Liver (tissue), 9 donors: ENCODE data around the gene H1-8. TPM values are rescaled to one million over a fixed set of nuclear protein-coding genes. Genes with fewer than 3 reads are reported as not detected.

Experiments used
- DNase-seq: peaks from one replicate; pipeline ENCODE4 v3.0.0-alpha.2; 2017; ENCODE audit warnings: low spot score
- H3K27ac ChIP-seq, 2 donors: one replicate each; pipeline ENCODE4 v1.7.0; 2013; ENCODE audit warnings: inconsistent platforms in 2 of 2, low read length in 2 of 2, control low read depth in 1 of 2, low read depth in 1 of 2, mild to moderate bottlenecking in 1 of 2
- H3K27me3 ChIP-seq, 4 donors: one replicate each; pipeline versions ENCODE4 v1.6.1 to v1.7.0; 2013; ENCODE audit warnings: low read length in 3 of 4, inconsistent platforms in 1 of 4, mild to moderate bottlenecking in 1 of 4, moderate library complexity in 1 of 4; ENCODE audit not compliant: control insufficient read depth in 4 of 4, insufficient read depth in 4 of 4
- H3K36me3 ChIP-seq, 4 donors: one replicate each; pipeline versions ENCODE4 v1.6.1 to v1.7.0; 2013; ENCODE audit warnings: low read length in 3 of 4, mild to moderate bottlenecking in 3 of 4, low read depth in 1 of 4, moderate library complexity in 1 of 4; ENCODE audit not compliant: control insufficient read depth in 4 of 4, insufficient read depth in 3 of 4
- H3K4me1 ChIP-seq, 4 donors: one replicate each; pipeline versions ENCODE4 v1.6.1 to v1.7.0; 2013; ENCODE audit warnings: low read length in 3 of 4, mild to moderate bottlenecking in 3 of 4, moderate library complexity in 1 of 4; ENCODE audit not compliant: control insufficient read depth in 4 of 4, insufficient read depth in 4 of 4
- H3K4me3 ChIP-seq, 3 donors: one replicate each; pipeline versions ENCODE4 v1.6.1 to v1.7.0; 2013; ENCODE audit warnings: low read length in 3 of 3, control low read depth in 1 of 3, low read depth in 1 of 3, mild to moderate bottlenecking in 1 of 3
- H3K9ac ChIP-seq, 2 donors: one replicate each; pipeline ENCODE4 v1.7.0; 2013; ENCODE audit warnings: low read length in 2 of 2, mild to moderate bottlenecking in 2 of 2, moderate library complexity in 2 of 2, control low read depth in 1 of 2, low read depth in 1 of 2
- H3K9me3 ChIP-seq, 4 donors: one replicate each; pipeline versions ENCODE4 v1.6.1 to v1.7.0; 2013; ENCODE audit warnings: low read length in 3 of 4; ENCODE audit not compliant: control insufficient read depth in 4 of 4
- EGR1 ChIP-seq, 2 donors: IDR thresholded peaks; 2 replicates each; pipeline ENCODE4 v1.6.1; 2016 to 2018; ENCODE audit warnings: antibody characterized with exemption in 2 of 2, low read depth in 2 of 2
- FOXA1 ChIP-seq: IDR thresholded peaks from 2 replicates; pipeline ENCODE4 v1.6.1; 2016; ENCODE audit warnings: antibody characterized with exemption
- FOXA2 ChIP-seq: IDR thresholded peaks from 2 replicates; pipeline ENCODE4 v1.6.1; 2016; ENCODE audit warnings: antibody characterized with exemption
- GABPA ChIP-seq, 2 donors: IDR thresholded peaks in 1 of 2; conservative IDR thresholded peaks in 1 of 2; 2 replicates each; pipeline ENCODE4 v1.6.1; 2016; ENCODE audit warnings: antibody characterized with exemption in 2 of 2, mild to moderate bottlenecking in 1 of 2, moderate library complexity in 1 of 2
- HNF4A ChIP-seq, 2 donors: conservative IDR thresholded peaks; 2 replicates each; pipeline ENCODE4 v1.6.1; 2016; ENCODE audit warnings: antibody characterized with exemption in 2 of 2, mild to moderate bottlenecking in 2 of 2
- HNF4G ChIP-seq: IDR thresholded peaks from 2 replicates; pipeline ENCODE4 v1.6.1; 2016; ENCODE audit warnings: antibody characterized with exemption
- JUND ChIP-seq, 2 donors: IDR thresholded peaks; 2 replicates each; pipeline ENCODE4 v1.6.1; 2016; ENCODE audit warnings: antibody characterized with exemption in 2 of 2
- NR2F2 ChIP-seq: IDR thresholded peaks from 2 replicates; pipeline ENCODE4 v1.6.1; 2016; ENCODE audit warnings: antibody characterized with exemption
- RAD21 ChIP-seq, 2 donors: IDR thresholded peaks; 2 replicates each; pipeline ENCODE4 v1.6.1; 2016; ENCODE audit warnings: antibody characterized with exemption in 2 of 2, mild to moderate bottlenecking in 2 of 2
- RXRA ChIP-seq, 2 donors: IDR thresholded peaks; 2 replicates each; pipeline ENCODE4 v1.6.1; 2017 to 2018; ENCODE audit warnings: antibody characterized with exemption in 2 of 2, mild to moderate bottlenecking in 1 of 2
- SP1 ChIP-seq: IDR thresholded peaks from 2 replicates; pipeline ENCODE4 v1.6.1; 2018; ENCODE audit warnings: antibody characterized with exemption, mild to moderate bottlenecking
- TAF1 ChIP-seq: conservative IDR thresholded peaks from 2 replicates; pipeline ENCODE4 v1.6.1; 2016; ENCODE audit warnings: antibody characterized with exemption, mild to moderate bottlenecking
- YY1 ChIP-seq: IDR thresholded peaks from 2 replicates; pipeline ENCODE4 v1.6.1; 2016; ENCODE audit warnings: antibody characterized with exemption, mild to moderate bottlenecking
- ZBTB33 ChIP-seq: IDR thresholded peaks from 2 replicates; pipeline ENCODE4 v1.6.1; 2016; ENCODE audit warnings: antibody characterized with exemption
- WGBS: extraction: QIAGEN DNeasy Blood & Tissue Kit; methylation state at CpG from one replicate; pipeline ENCODE4 v1.1.7; 2013; 5-methylcytosine and 5-hydroxymethylcytosine counted together
- polyA plus RNA-seq, 2 donors: library from polyadenylated mRNA; stranded (reverse) in 1 of 2; unstranded in 1 of 2; fragments of 200-250 nt in 1 of 2; fragments of >200 nt in 1 of 2; fragmentation: Nextera tagmentation in 1 of 2; extraction: Ambion mirVana in 1 of 2; gene quantifications; one replicate each; pipeline versions ENCODE4 v1.2.1 to v1.2.3, GENCODE V29; 2013 to 2015
- total RNA-seq, 2 donors: library from RNA; depleted of rRNA; stranded (reverse); fragments of >200 nt; gene quantifications; one replicate each; pipeline ENCODE4 v1.2.3, GENCODE V29; 2014
- TF ChIP-seq, protein P1 (sequence below): fragments of 150-350 bp; IDR thresholded peaks from 2 replicates; pipeline ENCODE4 v1.5.1; 2017; ENCODE audit warnings: improper control_type of control experiment, low read depth, low read length; ENCODE audit not compliant: missing input control
- TF ChIP-seq, protein P2 (sequence below): IDR thresholded peaks from 2 replicates; pipeline ENCODE4 v1.6.1; 2016; ENCODE audit warnings: antibody characterized with exemption
- TF ChIP-seq, protein P3 (sequence below): IDR thresholded peaks from 2 replicates; pipeline ENCODE4 v1.6.1; 2016; ENCODE audit warnings: antibody characterized with exemption
- TF ChIP-seq, protein P4 (sequence below): IDR thresholded peaks from 2 replicates; pipeline ENCODE4 v1.6.1; 2016; ENCODE audit warnings: antibody characterized with exemption, mild to moderate bottlenecking
- donor health status: healthy.
- donor health status: healthy.
- donor health status: healthy.
- donor health status: healthy.
- donor health status: healthy.

The H1-8 gene
- total and polyA plus RNA-seq, 4 donors, result not detected

DNA sequence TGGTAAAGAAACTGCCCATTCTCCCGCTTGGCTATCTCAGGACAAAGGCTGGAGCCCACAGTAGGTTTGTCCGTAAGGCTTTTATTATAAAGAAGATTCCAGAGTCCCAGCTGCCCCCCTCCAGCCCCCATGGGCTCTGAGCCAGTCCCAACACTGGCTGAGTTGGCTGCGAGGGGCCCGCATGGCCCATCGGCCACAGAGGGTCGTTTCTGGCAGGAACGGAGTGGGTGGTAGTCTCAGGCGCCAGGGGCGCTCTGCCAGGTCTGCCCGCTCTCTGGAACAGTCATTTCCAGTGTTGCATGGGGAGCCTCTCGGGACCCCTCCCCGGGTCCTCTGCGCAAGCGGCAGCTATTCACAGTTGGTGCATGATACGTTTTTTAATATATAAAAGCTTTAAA is 12.2 kb downstream of the H1-8 start (continued):
- TF ChIP-seq, protein P1, sequence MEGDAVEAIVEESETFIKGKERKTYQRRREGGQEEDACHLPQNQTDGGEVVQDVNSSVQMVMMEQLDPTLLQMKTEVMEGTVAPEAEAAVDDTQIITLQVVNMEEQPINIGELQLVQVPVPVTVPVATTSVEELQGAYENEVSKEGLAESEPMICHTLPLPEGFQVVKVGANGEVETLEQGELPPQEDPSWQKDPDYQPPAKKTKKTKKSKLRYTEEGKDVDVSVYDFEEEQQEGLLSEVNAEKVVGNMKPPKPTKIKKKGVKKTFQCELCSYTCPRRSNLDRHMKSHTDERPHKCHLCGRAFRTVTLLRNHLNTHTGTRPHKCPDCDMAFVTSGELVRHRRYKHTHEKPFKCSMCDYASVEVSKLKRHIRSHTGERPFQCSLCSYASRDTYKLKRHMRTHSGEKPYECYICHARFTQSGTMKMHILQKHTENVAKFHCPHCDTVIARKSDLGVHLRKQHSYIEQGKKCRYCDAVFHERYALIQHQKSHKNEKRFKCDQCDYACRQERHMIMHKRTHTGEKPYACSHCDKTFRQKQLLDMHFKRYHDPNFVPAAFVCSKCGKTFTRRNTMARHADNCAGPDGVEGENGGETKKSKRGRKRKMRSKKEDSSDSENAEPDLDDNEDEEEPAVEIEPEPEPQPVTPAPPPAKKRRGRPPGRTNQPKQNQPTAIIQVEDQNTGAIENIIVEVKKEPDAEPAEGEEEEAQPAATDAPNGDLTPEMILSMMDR, result no peak
- TF ChIP-seq FOXA1, result no peak
- no peak for TF ChIP-seq SP1

GRCh38 chr3:129555616-129556357 is 12.8 kb downstream of the H1-8 start:
- Histone ChIP-seq H3K9me3 (no peaks in the 10 kb centered on the region), H3K27ac (no peak overlapping the region), H3K36me3 (peaks cover 0 to 1% (median 0%) of the 10 kb centered on the region in 4 donors), H3K4me1 (peaks cover 0 to 13% (median 2%) of the 10 kb centered on the region in 4 donors), H3K27me3 (no peaks in the 10 kb centered on the region), H3K4me3 (no peak overlapping the region), H3K9ac (no peak overlapping the region)
- no peak for TF ChIP-seq GABPA (IDR thresholded peaks at IDR 0.05 in 1 of 2, conservative IDR thresholded peaks at IDR 0.05 in 1 of 2)
- TF ChIP-seq RXRA (IDR thresholded peaks at IDR 0.05), result no peak
- no peak for TF ChIP-seq EGR1 (IDR thresholded peaks at IDR 0.05; ENCODE audit: low read depth in 2 of 2)
- TF ChIP-seq SP1, result no peak
- TF ChIP-seq FOXA1, result no peak
- TF ChIP-seq, protein P2, sequence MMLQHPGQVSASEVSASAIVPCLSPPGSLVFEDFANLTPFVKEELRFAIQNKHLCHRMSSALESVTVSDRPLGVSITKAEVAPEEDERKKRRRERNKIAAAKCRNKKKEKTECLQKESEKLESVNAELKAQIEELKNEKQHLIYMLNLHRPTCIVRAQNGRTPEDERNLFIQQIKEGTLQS, result no peak
- 85% methylated on average over 18 of the region's 18 CpGs for WGBS
- DNase-seq, result no peak

GRCh38 chr3:129556358-129556695 is 13.4 kb downstream of the H1-8 start:
- H3K36me3 ChIP-seq, result peaks cover 0 to 1% (median 0%) of the 10 kb centered on the region in 4 donors
- WGBS, result 93% methylated on average over 15 of the region's 15 CpGs
- no peak overlapping the region for H3K9ac ChIP-seq

More at GRCh38 chr3:129556358-129556695, 13.4 kb downstream of the H1-8 start:
- no peak for DNase-seq
- H3K9me3 ChIP-seq, result no peaks in the 10 kb centered on the region
- no peak overlapping the region for H3K27ac ChIP-seq
- no peaks in the 10 kb centered on the region for H3K27me3 ChIP-seq
- TF ChIP-seq JUND (IDR thresholded peaks at IDR 0.05) (no peak), EGR1 (IDR thresholded peaks at IDR 0.05; ENCODE audit: low read depth in 2 of 2) (no peak), FOXA2 (no peak), HNF4G (no peak), RAD21 (IDR thresholded peaks at IDR 0.05) (no peak), HNF4A (conservative IDR thresholded peaks at IDR 0.05) (no peak), TAF1 (no peak), FOXA1 (no peak), NR2F2 (no peak), GABPA (IDR thresholded peaks at IDR 0.05 in 1 of 2, conservative IDR thresholded peaks at IDR 0.05 in 1 of 2) (no peak), YY1 (no peak), SP1 (no peak), RXRA (IDR thresholded peaks at IDR 0.05) (no peak), ZBTB33 (no peak)
- TF ChIP-seq, protein P1, result no peak
- TF ChIP-seq, protein P2, result no peak
- TF ChIP-seq, protein P3, sequence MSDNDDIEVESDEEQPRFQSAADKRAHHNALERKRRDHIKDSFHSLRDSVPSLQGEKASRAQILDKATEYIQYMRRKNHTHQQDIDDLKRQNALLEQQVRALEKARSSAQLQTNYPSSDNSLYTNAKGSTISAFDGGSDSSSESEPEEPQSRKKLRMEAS, result no peak
- TF ChIP-seq, protein P4, sequence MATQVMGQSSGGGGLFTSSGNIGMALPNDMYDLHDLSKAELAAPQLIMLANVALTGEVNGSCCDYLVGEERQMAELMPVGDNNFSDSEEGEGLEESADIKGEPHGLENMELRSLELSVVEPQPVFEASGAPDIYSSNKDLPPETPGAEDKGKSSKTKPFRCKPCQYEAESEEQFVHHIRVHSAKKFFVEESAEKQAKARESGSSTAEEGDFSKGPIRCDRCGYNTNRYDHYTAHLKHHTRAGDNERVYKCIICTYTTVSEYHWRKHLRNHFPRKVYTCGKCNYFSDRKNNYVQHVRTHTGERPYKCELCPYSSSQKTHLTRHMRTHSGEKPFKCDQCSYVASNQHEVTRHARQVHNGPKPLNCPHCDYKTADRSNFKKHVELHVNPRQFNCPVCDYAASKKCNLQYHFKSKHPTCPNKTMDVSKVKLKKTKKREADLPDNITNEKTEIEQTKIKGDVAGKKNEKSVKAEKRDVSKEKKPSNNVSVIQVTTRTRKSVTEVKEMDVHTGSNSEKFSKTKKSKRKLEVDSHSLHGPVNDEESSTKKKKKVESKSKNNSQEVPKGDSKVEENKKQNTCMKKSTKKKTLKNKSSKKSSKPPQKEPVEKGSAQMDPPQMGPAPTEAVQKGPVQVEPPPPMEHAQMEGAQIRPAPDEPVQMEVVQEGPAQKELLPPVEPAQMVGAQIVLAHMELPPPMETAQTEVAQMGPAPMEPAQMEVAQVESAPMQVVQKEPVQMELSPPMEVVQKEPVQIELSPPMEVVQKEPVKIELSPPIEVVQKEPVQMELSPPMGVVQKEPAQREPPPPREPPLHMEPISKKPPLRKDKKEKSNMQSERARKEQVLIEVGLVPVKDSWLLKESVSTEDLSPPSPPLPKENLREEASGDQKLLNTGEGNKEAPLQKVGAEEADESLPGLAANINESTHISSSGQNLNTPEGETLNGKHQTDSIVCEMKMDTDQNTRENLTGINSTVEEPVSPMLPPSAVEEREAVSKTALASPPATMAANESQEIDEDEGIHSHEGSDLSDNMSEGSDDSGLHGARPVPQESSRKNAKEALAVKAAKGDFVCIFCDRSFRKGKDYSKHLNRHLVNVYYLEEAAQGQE, result no peak
- peaks cover 0 to 13% (median 2%) of the 10 kb centered on the region in 4 donors for H3K4me1 ChIP-seq
- no peak overlapping the region for H3K4me3 ChIP-seq
